CD4-positive, alpha-beta T cell treated with Interleukin-6 at 100 ng/mL for 8 hours (primary cell): ENCODE data around the gene RBMS3.
"Not testable (repeated sequence)": the region's sequence is repeated elsewhere in the genome, so short reads cannot be mapped to it uniquely, and the experiment has no call there.

Experiments used
- DNase-seq: peaks from one replicate; pipeline ENCODE4 v3.0.0-alpha.2; 2020; ENCODE audit warnings: mixed read lengths, low spot score

The RBMS3 gene

DNA sequence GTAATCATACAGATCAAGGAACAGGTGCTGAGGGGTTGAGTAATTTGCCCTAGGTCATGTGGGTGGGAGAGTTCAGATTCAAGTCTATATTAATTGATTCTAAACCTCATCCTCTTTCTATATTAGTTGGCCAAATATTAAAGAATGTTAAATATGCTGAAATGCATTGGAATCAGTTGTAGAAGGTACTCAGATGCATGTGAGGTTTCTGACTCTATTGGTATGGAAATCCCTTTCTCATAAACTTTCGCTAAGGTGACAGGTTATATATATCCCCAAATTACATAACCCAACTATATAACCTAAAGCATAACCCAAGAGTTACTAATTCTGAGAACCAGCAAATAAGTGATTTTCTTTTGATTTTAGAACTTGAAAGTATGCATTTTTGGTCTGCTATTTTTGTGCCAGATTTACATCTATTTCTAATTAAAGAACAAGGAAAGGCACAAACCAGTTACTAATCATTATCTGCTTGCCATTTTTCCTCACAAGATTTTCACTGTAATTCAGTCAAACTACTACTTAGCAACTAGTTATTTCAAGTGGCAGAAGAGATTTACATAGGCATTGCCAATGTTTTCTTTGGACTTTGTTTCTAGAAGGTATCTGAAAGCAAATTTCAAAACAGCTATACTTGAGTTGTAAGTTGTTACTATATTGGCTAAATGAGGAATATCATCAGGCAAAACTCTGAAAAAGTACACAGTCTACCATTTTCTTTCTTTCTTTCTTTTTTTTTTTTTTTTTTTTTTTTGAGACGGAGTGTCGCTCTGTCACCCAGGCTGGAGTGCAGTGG lies 201.3 kb downstream of the RBMS3 start:
- no peak for DNase-seq

DNA sequence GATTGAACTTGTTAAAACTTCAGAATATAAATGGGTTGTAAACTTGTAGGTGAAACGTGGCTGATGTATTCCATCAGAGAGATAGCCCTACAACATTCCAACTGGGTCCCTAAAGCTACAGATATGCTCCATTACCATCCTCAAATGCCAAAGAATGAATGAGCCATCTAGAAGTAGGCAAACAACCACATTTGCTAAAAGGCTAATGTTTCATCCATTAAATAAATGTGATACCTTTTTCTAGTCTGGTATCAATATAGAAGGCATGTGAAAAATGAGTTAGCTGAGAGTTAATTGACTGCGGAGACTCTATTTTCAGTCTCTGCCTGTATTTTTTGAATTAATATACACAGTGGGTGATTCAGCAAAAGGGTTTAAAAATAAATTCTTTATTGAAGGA lies 203.8 kb downstream of the RBMS3 start:
- no peak for DNase-seq

DNA sequence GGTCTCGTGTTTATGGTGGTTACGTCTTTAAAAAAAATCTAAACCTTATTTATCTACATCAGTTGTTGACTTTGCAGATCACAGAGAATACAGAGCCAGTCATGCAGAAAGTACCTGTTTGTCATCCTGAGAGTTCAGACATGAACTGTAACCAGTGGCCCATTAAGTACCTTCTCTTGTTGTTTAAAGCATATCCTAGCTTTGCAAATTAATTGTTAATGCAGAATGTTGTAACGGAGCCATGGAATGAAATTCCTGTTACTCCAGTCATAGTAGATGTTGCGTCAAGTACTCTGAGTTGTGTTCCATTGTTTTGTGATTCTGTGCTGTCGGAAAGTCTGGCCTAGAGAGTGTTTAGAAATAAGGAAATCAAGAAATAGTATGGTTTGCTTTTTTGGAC lies 205.2 kb downstream of the RBMS3 start:
- DNase-seq, result no peak

DNA sequence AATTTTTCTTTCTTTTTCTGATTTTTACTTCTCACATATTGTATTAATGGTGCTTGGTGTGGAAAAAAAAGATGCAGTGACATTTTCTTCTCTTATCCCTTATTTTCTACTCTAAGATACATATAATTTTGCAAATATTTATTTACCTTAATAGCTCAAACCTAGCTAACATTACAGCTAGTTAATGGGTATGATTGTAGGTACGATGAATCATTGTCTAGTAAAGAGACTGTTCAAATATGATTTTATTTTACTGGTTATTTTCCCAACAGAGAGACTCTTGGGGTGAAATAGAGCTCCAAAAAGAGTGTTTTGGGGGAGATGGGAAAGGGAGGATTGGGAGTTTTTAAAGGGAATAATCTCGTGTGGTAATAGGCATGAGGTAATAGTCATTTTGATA lies 206.0 kb downstream of the RBMS3 start:
- no peak for DNase-seq

DNA sequence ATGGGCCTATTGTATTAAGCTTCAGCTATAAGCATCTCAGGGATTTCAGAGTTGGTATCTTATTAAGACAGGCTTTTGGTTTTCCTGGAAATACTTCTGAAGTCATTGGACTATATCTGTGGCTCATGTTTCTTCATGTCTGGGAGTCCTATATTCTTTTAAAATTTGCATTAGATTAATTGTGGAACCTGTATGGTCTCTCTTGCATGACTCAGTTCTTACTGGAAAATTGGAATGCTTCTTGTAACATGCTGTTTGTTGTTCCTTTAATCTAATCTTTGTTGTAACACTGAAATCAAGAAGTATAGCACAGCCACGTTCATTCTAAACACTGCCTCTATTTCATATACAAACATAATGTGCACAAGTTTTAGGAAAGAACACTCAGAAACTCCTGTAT lies 208.1 kb downstream of the RBMS3 start:
- no peak for DNase-seq

DNA sequence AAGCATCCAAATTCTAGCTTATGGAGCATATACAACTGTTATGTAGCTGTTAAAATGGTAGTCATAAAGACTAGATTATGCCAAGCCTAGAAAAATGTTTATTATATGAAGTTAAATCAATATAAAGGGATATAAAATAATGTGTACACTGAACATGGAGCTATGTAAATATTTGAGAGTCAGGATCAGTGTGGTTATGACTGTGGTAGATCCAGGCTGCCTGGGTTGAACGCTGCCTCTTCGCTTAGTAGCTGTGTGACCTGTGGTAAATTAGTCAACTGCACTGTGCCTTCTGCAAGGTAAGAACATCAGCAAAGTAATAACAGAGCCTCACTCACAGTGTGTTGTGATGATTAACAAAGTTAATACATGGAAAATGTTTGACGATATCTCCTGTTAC lies 212.2 kb downstream of the RBMS3 start:
- DNase-seq, result no peak

DNA sequence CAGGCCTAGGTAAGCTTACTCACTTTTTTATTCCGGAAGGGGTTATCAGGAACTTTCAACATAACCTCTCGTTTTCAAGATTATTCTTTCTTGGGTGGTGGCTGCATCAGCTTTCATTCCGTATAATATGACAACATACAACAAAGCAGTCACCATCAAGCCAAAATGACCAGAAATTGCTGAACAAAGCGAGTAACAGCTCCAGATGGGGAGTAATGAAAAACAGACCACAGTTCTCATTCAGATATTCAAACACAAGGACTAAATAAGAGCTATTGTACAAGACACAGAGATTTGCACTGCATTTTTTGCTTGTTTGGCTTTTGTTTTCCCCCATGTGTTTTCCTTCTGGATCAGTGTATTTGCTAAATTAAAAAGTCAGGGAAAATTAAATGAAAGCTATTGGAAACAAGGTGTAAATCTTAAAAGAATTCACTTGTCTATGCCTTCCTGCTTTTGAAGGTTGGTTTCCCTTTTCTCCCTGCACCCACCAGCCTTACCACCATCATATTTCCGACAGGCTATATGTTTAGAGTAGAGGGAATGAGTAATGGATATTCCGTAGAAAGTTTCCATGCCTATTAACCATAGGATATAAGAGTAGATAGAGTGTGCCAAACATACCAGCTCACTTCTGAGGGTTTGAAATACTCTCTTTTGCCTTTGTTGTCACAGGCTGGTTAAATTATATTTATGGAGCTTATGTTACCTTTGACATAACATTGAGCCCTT lies 213.6 kb downstream of the RBMS3 start:
- no peak for DNase-seq

DNA sequence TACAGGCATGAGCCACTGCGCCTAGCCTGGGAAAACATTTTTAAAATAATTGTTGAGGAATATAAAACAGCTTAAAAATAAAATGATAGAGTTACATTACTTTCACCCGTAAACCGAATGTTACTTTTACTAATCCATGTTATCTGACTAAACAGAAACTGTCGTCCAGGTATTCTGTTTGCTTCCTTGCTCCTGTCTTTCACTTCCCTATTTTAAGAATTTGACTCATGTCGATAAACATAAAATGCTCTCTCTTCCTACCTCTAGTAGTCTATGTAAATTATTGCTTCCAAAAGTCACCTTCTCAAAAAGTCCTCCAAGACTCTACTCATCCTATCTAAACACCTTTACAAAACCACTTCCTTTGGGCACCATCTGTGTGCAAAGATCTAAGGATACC lies 216.4 kb downstream of the RBMS3 start:
- DNase-seq, result no peak

DNA sequence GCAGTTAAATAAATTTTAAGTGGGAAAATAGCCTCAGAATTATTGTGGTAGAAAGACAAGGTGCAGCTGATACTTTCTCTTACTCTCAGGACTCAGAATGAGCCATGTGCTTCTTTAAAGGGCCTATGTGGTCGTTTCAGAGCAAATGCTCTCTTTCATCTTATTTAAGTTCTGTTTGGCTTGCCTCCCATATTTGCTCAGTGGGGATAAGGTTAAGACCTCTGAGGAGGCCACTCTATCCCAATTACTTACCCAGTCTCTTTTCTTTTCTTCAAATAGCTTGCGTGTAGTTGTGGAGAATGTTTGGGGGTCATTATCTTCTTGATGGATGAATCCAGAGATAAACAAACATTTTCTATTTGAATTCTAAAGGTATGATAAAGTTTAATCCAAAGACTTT lies 221.9 kb downstream of the RBMS3 start:
- no peak for DNase-seq

DNA sequence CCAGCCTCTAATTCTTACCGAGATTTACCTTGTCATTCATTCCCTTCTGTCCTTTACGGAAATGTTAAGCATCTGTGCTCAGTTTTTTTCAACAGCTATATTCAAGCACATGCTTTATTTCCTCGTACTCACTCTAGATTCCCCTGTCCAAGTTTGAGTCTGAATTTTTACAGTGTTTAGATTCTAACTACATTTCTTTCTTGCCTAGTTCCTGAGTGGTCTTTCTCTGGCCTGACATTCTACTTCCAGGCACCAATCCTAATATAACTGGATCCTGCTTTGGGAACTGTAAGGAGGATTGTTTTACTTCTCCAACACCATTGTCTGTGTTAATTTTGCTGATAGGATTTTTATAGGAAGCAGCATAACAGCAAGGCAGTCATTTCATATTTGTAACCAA lies 222.4 kb downstream of the RBMS3 start:
- DNase-seq, result no peak

DNA sequence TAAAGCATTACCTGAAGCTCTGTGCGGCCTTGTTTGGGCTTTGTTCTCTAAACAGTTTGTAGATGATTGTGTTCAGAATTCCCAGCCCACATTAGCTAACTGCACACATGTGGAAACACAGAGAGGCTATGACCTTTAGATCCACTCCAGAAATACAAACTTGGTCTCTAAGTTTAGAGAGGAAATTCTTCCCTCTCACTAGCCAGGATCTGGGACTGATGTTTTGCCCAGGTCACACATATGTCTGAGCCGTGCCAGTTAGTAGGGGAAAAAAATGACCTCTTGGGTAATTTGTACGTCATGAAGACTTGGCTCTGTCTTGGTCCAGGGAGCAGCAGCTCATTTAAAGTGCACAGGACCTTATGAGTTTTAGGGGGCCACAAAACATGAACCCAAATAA lies 223.1 kb downstream of the RBMS3 start:
- no peak for DNase-seq

DNA sequence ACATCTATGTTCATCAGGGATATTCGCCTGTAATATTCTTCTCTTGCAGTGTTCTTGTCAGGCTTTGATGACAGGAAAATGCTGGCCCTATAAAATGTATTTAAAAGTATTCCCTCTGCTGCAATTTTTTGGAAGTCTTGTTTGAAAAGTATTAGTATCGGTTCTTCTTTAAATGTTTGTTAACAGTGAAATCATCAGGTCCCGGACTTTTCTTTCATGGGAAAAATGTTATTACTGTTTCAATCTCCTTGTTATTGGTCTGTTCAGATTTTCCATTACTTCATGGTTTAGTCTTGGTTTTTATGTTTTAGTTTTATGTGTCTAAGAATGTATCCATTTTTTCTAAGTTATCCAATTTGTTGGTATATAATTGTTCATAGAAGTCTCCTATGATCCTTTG lies 225.6 kb downstream of the RBMS3 start:
- no peak for DNase-seq

DNA sequence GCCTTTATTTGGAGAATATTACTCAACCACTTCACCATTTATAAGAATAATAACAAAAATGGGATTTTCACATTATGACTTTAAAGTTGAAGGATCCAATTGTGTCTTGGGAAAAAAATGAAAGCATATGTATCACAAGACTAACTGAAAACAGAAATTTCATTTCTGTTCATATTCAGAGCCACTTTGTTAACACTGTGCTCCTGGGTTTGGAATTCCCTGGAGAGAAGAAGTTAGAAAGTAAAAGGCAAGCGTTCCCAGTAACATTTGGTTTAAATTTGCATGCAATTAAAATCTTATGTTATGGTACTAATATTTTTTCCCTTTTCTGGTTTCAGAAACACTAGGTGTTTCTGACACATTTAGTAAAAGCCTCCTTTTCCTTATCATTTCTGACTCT lies 230.8 kb downstream of the RBMS3 start:
- no peak for DNase-seq

DNA sequence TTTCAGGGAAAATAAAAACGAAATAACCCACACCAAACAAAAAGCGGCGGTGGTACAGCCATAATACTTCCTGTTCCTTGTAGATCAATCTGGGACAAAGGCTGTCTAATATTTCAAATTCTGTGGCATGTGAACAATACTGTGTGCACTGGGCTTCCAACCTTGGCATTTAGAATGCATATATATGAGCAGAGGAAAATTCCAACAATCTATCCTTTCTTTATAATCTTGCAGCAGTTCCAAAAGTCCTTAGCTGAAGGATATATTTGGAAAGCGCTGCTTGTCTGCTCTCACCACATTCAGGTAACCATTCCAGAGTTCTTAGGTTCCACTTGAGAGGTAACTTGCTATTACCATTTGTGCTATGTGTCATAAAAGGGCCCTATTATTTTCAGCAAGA lies 231.8 kb downstream of the RBMS3 start:
- no peak for DNase-seq

DNA sequence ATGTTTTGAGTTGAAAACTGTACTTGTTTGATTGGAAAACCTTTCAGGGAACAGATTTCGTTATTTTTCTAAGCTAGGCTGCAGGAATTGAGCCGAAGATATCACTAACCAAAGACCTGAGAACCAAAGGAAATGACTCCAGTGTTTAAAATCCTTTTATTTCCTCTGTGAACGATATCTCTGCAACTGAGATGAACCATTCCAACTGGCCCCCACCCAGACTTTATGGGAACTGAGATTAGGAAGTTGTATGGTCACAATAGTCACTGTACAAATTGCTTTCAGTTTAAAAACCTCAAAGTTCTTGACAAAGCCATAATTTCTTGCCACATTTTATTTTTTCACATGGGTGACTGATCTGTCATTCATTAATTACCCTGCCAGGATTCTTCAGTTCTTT lies 232.4 kb downstream of the RBMS3 start:
- DNase-seq, result no peak

DNA sequence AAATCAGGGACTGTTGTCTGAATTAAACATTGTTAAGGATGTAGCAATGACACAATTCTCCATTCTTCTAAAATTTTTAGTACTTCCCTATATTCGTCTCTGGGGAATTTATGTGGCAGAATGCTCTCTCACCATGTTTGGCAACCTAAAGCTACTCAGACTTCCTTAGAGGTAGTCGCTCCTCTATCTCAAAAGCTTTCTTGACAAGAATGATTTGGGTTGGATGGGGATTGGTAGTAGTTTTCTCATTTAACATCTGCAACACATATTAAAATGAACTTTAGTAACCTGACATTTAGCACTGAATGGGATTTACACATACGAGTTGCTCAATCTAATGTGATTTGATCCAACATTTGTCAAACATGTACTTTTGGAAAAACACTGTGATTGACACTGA lies 233.3 kb downstream of the RBMS3 start:
- no peak for DNase-seq

DNA sequence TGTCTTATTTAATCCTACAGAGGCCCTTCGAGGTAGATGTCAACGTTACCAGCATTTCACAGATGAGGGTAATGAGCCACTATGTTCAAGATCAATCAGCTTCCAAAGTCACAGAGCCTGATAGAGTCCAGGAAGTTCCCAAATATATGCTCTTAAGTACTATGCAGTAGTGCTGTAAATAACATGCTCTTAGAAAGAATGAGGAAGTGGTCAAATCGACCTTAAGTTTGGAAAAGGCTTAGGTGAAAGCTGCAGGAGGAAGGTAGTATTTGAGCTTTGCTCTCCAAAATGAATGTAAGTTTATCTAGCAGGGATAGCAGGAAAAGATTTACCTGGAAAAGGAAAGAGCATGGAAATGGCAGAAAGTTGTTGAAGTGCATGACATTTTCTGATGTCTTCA lies 234.0 kb downstream of the RBMS3 start:
- DNase-seq, result no peak

DNA sequence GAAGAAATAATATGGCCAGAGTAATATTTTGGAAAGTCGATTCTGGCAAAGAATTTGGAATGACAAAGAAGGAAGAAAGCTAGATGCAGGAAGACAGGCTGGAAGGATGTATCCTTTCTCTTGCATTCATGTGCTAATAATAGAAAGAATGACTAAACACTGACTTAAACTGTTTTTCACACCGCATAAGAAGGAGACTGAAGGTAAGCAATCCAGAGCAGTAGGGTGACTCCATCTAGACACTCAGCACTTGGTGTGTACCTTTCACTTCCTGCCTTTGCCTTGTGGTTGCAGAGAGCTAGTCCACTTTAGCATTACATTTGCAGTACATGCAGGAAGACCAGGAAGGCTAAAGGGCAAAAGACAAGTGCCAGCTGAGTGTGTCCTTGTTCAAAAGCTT lies 234.6 kb downstream of the RBMS3 start:
- DNase-seq, result no peak

DNA sequence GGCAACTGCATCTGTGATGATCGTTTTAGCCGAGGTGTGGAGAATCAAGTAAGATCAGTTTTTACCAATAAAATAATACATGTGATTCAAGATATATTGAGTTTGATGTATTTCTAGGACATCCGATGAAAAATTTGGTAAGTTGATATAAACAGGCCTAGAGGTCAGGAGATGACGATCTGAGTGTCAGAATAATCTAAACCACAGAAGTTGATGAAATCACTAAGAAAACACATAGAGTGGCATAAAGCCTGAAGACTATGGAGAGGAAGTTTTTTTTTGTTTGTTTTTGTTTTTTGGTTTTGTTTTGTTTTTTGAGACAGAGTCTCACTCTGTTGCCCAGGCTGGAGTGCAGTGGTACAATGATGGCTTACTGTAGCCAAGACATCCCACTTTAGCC lies 235.3 kb downstream of the RBMS3 start:
- no peak for DNase-seq

DNA sequence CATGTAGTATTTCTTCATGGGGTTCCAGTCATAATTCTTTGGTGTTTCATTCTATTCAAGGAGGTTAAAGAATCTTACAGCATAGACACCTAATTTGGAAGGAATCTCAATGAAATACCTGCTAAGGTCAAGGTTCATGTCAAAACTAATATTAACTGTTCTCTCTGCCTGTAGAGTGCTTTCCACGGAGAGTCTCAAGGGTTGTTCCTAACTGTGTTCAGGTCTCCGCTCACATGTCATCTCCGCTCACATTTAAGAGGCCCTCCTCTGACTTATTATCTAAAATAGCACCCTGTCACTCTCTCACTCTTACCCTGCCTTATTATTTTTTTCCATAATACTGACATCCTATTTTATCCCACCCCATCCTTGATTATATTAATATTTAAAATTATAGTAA lies 239.9 kb downstream of the RBMS3 start:
- DNase-seq, result no peak

DNA sequence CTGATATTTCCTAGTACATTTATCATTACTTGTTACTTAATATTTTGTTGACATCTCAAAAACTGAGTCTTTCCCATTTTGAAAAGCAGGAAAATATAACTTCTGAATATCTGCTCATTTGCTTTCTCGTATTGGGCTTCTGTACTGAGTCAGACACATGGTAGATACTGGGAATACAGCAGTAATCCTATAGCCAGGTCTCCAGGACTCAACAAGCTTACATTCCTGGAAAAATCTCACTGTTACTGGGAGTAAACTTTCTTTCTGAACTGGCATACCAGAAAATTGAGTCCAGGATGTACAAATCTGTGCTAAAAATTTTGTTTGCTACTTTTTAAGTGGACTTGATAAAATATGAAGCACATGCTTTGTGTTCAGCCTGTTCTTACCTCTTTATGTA lies 240.4 kb downstream of the RBMS3 start:
- DNase-seq, result no peak

DNA sequence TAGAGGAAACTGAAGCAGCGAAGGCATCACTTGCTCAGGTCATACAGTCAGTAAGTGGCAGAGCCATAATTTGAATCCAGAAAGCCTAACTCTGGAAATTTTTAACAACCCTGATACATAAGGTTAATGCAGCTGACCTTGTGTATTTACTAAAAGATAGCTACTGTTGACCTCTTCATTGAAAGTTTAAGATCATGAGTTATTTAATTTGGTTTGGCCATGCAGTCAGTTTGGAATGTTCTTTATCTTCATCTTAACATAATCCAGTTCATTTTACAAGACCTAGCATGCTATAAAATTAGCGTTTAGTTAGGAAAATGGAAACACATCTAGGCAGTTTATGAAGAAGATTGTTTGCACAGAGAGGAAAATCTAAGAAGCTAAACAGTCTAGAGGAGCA lies 240.9 kb downstream of the RBMS3 start:
- no peak for DNase-seq

DNA sequence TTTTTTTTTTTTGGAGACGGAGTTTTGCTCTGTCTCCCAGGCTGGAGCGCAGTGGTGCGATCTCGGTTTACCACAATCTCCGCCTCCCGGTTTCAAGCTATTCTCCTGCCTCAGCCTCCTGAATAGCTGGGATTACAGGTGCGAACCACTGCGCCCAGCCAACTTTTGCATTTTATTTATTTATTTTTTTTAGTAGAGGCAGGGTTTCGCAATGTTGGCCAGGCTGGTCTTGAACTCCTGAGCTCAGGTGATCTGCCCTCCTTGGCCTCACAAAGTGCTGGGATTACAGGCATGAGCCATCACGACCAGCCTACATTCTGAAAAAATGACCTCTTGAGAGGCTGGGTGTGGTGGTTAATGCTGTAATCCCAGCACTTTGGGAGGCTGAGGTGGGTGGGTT lies 243.6 kb downstream of the RBMS3 start:
- DNase-seq, result not testable (repeated sequence)
